ENCODE data around the gene MC5R.

The MC5R gene

DNA sequence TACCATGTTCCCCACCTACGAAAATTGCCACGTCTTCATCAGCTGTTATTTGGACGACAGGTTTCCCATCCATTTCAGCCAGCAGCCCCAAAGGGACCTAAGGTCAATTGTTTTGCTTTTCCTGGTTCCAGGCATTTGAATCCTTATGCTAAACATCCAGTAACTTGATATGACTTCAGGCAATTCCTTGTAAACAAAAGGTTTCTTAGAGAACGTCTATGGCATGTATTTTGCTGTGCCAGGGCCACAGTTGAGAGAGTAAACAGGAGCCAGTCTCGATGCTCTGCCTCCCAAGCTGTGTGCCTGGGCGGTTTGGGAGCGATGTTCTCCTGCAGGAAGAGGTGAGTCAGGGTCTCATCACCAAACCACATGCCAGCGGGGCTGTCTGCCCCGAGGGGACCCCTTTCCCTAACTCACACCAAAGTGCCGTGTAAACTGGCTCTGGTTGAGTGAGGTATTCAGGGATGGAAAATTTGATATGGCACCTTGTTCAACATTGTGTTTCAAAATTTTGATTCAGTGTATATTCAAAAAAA lies 12.9 kb upstream of the MC5R start:
- H3K4me3 ChIP-seq: no peak overlapping the region
- TF ChIP-seq, protein P1, sequence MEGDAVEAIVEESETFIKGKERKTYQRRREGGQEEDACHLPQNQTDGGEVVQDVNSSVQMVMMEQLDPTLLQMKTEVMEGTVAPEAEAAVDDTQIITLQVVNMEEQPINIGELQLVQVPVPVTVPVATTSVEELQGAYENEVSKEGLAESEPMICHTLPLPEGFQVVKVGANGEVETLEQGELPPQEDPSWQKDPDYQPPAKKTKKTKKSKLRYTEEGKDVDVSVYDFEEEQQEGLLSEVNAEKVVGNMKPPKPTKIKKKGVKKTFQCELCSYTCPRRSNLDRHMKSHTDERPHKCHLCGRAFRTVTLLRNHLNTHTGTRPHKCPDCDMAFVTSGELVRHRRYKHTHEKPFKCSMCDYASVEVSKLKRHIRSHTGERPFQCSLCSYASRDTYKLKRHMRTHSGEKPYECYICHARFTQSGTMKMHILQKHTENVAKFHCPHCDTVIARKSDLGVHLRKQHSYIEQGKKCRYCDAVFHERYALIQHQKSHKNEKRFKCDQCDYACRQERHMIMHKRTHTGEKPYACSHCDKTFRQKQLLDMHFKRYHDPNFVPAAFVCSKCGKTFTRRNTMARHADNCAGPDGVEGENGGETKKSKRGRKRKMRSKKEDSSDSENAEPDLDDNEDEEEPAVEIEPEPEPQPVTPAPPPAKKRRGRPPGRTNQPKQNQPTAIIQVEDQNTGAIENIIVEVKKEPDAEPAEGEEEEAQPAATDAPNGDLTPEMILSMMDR (IDR thresholded peaks at IDR 0.05): no peak
- DNase-seq (ENCODE audit: low spot score): no peak
- H3K27ac ChIP-seq: no peak overlapping the region

DNA sequence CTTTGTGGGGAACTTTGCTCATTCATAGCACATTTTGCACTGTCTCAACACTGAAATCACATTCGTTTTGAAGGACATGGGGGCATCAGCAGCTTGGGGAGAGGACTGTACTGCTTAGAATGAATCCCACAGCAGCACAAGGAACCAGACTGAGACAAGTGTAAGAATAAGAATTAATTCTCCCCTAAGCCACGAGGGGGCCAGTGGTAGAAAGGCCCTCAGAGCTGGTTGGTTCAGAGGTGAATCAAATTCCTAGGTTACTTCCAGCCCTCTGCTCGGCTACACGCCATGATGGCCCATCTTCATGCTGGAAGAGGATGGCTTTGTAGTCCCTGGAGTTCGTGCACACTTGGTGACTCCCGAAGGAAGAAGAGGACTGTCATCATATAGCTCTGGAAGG lies 12.0 kb upstream of the MC5R start:
- H3K27ac ChIP-seq: no peak overlapping the region
- TF ChIP-seq, protein P1 (IDR thresholded peaks at IDR 0.05): no peak
- no peak for DNase-seq (ENCODE audit: low spot score)
- no peak overlapping the region for H3K4me3 ChIP-seq

DNA sequence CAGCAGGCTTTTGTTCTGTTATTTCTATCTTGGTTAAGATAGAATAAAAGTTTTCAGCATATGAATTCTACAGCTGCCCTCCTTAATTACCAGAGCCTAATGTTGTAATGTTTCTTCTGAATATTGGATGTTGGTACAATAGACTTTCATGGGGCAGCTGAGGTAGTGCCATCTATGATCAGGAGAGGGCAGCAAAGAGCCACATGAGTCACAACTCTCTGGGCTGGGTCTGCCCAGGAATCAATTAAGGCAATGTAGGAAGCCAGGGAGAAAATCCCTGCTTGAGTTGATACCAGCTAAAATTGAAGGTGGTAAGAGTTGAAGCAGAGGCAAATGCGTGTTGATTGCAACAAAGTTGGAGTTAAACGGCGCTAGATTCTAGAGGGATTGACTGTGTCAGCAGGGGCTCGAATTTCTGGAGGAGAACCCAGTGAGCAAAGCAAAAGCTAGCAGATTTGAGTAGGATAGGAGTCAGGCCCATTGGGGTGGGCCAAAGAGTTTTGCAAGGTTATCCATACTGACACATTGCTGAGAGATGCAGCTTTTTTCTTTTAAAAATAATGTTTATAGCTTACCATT lies 10.6 kb upstream of the MC5R start:
- no peak overlapping the region for H3K27ac ChIP-seq
- no peak overlapping the region for H3K4me3 ChIP-seq
- TF ChIP-seq, protein P1 (IDR thresholded peaks at IDR 0.05): peak; percentile 77
- DNase-seq (ENCODE audit: low spot score): no peak

DNA sequence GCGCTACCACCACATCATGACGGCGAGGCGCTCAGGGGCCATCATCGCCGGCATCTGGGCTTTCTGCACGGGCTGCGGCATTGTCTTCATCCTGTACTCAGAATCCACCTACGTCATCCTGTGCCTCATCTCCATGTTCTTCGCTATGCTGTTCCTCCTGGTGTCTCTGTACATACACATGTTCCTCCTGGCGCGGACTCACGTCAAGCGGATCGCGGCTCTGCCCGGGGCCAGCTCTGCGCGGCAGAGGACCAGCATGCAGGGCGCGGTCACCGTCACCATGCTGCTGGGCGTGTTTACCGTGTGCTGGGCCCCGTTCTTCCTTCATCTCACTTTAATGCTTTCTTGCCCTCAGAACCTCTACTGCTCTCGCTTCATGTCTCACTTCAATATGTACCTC lies 2.3 kb downstream of the MC5R start:
- DNase-seq (ENCODE audit: low spot score): no peak
- TF ChIP-seq, protein P1 (IDR thresholded peaks at IDR 0.05): no peak
- H3K4me3 ChIP-seq: no peak overlapping the region
- H3K27ac ChIP-seq: no peak overlapping the region

DNA sequence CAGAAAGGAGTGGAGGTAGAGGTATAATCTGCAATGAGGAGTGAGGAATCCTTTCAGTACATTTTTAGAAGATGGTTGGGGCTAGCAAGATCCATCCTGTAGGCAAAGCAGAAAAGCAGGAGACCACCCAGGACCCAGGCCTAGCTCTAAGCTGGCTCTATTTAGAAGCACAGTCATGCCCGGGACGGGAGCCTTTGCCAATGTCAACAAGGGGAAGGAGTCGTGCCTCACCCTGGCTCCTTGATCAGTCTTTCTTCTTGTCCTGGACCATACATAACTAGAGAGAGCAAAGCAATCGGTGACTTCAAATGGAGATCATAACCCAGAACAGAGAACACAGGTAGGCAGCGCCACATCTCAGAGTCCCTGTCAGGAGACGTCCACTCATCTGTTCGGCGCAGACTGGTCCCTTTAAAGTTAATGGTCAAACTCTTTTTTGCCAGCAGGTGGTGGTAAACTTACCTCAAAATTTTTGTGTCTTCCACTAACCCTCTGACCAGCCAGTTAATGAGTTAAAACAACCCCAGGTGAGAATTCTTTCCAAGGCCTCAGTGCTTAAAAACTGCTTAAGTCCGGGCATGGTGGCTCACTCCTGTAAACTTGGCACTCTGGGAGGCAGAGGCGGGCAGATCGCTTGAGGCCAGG lies 8.0 kb downstream of the MC5R start:
- TF ChIP-seq, protein P1 (IDR thresholded peaks at IDR 0.05): no peak
- no peak overlapping the region for H3K27ac ChIP-seq
- DNase-seq (ENCODE audit: low spot score): no peak
- H3K4me3 ChIP-seq: no peak overlapping the region

DNA sequence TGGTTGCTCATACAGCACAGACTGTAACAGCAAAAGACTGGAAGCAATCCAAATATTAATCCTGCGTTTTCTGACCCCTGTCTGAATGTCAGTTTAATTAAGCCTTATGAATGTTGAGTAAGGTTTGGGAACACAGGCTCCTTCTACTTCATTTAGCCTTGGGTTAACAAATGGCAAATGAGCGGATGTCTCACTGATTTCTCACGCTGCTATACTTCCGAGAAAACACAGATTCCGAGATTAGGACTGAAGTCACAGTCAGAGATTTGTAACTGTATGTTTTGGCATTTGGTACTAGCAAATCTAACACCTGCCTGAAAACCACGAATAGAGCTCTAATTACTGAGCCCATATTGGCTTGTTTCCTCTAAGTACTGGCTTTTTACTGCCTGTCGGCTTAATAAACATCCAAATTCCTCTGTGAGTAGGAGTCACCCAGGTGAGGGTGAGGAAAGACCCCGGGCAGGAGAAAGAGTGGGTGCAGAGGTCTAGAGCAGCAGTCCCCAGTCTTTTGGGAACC lies 10.6 kb downstream of the MC5R start:
- Histone ChIP-seq H3K27ac (no peak overlapping the region), H3K4me3 (no peak overlapping the region)
- no peak for DNase-seq (ENCODE audit: low spot score)
- TF ChIP-seq, protein P1 (IDR thresholded peaks at IDR 0.05): no peak

DNA sequence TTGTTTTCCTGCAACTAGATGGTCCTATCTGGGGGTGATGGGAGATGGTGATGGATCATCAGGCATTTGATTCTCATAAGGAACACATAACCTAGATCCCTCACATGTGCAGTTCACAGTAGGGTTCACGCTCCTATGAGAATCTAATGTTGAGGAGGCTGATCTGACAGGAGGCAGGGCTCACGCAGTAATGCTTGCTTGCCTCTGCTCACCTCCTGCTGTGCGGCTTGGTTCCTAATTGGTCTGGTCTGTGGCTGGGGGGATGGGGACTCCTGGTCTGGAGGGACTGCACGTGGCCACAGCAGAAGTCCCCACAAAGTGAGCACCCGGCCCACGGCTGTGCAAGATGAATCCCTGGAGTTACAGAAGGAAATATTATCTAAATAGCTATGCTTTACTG lies 11.3 kb downstream of the MC5R start:
- H3K27ac ChIP-seq: no peak overlapping the region
- TF ChIP-seq, protein P1 (IDR thresholded peaks at IDR 0.05): no peak
- H3K4me3 ChIP-seq: no peak overlapping the region
- DNase-seq (ENCODE audit: low spot score): no peak

All from coronary artery (tissue), 2 donors.